HG03565 (cell line): ENCODE results near the gene MARS1.
"Not testable (repeated sequence)": the region's sequence is repeated elsewhere in the genome, so short reads cannot be mapped to it uniquely, and the experiment has no call there.

Source experiments
- ATAC-seq: cut with Tn5 transposase; IDR thresholded peaks from one replicate; pipeline ENCODE4 v1.9.1; 2021; ENCODE audit warnings: mild to moderate bottlenecking, moderate library complexity; ENCODE audit not compliant: unreplicated experiment

The MARS1 gene

DNA sequence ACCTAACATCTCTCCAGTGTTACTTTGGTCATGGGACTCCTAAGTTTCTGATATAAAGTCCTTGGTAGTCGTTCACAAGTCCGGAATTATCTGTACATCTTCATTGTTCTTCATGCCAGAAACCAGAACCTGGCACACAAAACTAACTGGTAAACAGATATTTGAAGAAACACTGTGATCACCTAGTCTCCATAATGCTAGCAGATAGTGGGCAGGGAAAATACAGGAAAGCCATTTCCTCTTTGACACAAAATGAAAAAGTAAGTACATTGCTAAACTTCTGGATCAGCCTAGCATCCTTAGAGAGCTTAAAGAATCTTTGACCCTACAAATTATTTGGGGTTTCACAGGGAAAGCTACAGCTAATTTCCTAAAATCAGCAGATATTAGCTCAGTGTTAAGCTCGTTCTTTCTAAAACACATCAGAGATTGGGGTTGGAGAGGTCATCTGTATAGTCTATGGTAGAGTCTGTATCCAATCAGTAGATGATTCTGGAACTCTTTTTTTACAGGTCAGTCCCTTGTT lies 27.6 kb downstream of the MARS1 start:
- no peak for ATAC-seq

DNA sequence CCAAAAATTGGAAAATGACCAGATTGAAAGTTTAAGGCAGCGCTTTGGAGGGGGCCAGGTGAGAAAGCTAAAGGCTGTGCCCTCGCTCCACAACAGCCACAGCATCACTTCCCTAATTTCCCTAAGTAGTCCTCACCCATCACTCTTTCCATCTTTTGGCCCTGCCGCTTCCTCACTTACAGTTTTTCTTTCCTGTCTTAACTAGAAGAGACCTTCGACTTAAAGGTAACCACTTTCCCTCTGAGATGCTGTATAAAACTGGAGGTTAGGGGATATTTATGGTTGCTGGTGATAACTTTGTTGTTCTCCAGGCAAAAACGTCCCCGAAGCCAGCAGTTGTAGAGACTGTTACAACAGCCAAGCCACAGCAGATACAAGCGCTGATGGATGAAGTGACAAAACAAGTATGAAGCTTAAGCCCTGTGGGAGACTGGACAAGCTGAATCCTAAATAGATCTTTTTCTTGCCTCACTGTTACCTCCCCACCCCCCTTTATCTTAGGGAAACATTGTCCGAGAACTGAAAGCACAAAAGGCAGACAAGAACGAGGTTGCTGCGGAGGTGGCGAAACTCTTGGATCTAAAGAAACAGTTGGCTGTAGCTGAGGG lies 28.2 kb downstream of the MARS1 start:
- ATAC-seq = no peak

DNA sequence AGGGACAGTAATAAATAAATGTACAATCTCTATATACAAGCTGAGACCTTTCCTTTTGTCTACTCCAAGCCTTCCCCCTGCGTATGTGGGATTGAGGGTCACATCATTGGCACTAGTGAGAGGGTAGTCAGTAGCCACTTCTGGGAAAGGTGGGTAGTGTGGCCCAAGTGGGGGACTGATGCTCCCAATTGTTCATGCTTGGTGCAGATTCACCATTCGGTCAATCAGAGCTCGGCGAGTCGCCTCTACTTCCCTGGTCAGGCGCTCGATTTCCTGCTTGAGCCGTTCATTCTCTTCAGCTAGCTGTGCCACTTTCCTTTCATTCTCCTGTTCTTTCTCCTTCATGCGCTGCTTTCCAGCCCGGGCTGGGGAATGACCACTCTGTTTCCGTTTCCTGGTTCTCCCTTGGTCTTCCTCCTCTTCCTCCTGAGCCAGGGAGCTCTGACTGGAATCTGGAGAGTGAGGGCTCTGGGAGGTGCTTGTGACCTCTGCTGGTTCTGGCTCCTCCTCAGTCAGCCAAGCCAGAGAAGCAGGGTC lies 28.8 kb downstream of the MARS1 start:
- no peak for ATAC-seq

DNA sequence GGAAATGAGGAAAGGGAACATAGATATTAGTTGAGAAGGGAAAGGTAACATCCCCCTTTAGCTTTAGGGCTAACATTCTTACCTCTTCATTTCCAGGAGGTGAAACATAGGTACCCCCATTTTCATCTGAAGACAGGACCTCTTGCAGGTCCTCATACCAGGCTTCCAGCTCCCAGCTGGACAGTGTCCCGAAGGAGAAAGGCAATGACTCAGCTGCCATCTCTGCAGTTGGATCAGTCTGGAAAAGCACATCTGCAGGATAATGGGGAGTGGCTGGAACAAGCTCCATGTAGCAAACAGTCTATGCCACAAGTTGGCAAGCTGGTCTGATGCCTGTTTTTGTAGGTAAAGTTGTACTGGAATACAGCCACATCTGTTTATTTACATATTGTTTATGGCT lies 29.3 kb downstream of the MARS1 start:
- ATAC-seq = no peak

DNA sequence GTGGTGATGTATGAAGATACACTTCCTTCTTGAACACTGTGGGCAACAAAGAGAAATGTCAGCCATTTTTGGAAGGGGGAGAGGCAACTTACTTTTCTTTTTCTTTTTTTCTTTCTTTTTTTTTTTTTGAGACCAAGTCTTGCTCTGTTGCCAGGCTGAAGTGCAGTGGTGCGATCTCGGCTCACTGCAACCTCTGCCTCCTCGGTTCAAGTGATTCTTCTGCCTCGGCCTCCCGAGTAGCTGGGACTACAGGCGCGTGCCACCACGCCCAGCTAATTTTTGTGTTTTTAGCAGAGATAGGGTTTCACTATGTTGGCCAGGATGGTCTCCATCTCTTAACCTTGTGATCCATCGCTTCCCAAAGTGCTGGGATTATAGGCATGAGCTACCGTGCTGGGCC lies 29.9 kb downstream of the MARS1 start:
- not testable (repeated sequence) for ATAC-seq

DNA sequence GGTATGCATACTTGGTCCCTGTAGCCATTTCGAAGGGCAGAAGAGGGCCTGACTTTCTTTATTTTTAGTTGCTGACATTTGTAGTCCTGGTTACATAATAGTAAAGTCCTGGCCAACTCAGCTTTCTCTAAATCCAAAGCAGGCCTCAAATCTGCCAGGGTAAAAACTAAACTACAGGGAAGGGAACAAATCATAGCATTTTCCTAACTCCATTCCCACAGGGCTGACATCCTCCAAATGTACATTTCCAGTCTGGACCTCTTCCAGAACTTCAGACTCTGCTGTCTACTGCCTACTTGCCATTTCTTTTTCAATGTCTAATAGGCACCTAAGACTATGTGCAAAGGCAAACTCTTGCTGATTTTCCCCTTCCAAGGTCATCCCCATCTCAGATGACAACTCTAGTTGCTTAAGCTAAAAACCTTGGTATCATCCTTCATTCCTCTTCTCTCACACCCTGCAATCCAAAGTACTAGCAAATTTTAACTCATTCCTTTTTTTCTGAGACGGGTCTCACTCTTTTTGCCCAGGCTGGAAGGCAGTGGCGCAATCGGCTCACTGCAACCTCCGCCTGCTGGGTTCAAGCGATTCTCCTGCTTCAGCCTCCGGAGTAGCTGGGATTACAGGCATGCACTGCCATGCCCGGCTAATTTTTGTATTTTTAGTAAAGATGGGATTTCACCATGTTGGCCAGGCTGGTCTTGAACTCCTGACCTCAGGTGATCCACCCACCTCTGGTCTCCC lies 30.5 kb downstream of the MARS1 start:
- no peak for ATAC-seq

DNA sequence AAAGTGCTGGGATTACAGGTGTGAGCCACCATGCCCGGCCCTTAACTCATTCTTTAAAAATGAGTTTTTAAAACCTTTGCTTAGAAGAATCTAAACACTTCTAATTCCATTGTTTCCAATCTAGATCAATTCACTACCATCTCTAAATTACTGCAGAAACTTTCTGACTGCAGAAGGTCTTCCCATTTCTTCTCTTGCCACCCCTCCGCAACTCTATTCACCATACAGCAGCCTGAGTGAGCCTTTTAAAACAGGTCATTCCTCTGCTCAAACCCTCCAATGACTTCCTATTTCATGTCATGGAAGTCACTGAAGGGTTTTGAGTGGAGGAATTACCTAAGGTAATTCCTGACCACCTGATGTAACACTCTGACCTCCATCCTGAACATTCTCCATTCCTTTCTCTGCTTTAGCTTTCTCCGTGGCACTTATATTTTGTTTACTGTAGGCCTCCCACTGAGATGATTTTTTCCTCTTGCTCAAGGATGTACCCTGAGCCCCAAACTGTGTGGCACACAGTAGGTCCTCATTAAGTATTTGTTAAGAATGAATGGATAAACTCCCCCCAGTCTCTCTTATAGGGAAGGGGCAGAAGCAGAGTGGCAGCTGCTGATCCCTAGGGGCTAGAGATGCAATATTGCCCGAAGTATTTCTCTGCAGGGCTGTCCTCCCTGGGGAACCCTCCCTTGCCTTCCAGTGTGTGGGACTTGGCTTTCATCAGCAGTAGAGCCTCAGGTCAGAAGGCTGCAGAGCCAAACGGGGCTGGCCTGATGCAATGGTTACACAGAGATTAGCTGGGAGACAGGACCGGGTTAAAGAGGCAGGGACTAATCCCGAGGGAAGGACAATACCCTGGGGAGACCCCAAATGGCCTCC lies 31.3 kb downstream of the MARS1 start:
- no peak for ATAC-seq

DNA sequence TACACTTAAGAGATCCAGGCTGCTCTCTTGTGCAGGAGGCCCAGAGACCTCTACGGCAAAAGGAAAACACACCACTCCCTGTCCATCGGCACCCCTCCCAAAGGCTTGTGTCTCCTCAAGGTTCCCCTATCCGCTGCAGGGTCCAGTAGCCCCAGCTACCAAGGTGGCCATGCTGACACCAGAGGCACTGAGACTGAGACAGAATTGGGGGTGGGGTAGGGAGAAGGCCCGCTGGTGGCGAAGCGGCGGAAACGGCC lies 31.9 kb downstream of the MARS1 start:
- ATAC-seq = no peak

DNA sequence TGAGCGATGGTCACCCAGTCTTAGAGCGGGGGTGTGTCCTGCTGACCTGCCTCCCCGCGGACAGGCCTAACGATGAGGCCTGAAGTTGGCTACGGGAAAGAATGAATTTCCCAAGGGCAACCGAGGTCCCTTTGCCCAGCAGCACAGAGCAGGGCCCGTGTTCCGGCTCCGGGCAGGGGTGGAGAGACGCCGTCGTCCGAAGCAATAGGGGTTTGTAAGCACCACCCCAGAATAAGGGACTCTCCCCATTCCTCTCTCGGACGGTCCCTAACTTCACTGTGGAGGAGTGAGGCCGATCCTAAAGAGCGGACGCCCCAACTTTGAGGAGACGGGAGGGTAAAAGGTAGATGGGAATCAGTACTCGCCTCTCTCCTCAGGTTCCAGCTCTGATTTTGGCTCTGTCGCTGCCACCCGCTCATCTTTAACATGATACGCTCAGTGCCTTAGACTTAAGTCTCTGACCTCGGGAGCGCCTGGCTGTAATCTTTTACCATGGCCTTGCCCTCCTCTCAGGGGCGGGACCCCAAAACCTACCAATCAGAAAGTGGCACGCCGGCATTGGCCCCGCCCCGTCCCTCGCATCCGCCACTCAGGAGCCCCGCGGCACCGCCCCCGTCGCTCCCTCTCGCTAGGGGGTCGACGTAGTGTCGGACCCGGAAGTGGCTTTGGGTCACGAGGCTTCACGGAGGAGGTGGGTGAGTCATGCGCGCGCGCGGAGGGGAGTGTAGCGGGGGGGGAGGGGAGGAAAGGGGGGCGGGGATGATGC lies 32.4 kb downstream of the MARS1 start, which contains the start of gene DDIT3:
Gene DDIT3 (minus strand): TSS at position 462 of the 766 bp plus-strand sequence. CDS start 3,108 bp downstream, outside the sequence.
- ATAC-seq = peak; percentile 51

DNA sequence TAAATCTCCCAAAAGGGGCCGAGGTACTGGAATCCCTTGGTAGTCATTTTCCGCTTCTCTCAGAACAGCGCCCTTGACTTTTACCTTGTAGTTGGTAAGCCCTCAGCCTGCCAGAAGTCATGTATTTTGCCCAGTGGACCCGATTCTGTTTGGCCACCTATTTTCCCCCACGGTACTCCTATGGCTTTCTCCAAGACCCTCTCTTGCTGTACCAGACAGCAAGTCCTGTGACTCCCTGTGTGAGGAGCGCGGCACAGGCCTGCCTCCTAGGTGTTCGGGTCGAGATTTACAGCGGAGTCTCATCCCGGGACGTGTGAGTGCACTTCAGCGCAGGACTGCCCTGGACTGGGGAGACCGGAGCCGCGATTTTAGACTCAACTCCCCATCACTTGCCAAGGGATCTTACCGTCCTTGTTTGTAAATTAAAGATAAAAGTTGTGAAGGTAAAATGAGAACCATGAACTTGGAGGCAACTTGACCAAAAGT lies 33.7 kb downstream of the MARS1 start:
- no peak for ATAC-seq

DNA sequence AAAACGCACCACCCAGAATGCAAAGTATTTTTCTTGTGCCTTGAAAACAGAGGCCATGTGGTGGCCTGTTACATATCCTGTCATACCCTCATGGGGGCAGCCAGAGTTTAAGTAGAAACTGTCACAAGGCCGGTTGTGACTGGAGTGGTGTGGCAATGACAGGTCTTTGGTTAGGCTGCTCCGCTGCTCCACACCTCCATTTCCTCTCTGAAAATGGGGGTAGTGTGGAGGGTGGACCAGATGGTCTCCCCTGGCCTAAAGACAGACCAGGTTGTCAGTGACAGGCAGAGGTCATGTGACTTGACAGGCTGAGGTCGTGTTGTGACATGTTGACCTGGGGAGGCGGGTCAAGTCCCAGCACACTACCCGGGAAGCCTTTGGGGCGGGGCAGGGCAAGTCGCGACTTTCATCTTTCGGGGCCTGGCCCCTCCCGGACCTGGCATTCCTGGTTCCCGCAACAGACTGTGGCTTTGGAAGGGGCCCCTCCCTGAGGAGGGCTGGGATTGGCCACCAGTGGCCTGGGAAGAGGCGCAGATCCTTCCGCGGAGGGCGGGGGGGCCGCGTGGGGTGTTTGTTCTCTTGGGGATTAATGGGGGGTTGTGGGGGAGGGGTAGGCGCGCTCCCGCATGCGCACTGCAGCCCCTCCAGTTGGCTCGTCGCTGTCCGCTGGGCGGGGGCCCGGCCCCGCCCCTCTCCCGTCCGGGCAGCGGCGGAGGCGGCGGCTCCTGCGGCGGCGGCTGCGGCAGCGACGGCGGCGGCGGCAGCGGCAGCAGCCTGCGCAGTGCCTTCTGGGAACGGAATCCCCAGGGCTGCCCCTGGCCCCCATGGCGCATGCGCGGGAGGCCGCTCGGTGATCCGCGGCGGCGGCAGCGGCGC lies 34.4 kb downstream of the MARS1 start, which contains the start of gene MBD6:
Gene MBD6 (plus strand): TSS at position 814 of the 876 bp plus-strand sequence. CDS start 1,480 bp downstream, outside the sequence.
- ATAC-seq = peak; percentile 28

DNA sequence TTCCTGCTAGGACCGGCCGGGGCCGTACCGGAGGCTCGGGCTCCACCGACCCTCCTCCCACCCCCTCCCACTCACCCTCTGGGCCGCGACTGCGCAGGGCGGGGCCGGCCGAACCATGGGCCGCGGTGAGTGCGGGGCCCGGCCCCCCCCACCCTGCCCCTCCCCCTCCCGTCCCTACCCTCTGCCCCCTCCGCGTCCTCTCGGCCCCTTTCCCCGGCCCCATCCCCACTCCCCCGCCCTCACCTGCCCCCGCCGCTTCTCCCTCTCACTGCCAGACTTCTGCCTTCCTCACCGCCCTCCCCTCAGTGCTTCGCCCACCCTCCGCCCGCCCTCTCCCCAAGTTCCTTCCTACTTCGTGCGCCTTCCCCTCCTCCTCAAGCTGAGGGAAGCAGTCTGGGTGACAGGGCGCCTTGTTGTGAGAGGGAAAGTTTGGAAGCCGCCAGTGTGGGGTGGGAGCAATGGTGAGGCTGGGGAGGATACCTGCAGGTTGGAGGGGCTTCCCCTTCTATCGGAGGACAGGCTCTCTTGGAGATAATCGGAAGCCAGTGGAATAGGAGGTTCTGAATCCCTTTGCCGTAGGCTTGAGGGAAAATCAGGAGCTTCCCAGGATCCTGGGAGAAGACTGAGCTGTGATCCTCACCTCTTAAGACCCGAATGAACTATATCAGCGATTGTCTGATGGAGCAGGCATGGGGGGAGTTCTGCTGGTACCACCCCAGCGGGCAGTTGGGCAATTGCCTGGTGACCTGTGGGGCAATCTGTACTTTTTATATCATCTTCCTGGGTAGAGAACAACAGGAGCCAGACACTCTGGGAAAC lies 35.2 kb downstream of the MARS1 start:
- no peak for ATAC-seq

DNA sequence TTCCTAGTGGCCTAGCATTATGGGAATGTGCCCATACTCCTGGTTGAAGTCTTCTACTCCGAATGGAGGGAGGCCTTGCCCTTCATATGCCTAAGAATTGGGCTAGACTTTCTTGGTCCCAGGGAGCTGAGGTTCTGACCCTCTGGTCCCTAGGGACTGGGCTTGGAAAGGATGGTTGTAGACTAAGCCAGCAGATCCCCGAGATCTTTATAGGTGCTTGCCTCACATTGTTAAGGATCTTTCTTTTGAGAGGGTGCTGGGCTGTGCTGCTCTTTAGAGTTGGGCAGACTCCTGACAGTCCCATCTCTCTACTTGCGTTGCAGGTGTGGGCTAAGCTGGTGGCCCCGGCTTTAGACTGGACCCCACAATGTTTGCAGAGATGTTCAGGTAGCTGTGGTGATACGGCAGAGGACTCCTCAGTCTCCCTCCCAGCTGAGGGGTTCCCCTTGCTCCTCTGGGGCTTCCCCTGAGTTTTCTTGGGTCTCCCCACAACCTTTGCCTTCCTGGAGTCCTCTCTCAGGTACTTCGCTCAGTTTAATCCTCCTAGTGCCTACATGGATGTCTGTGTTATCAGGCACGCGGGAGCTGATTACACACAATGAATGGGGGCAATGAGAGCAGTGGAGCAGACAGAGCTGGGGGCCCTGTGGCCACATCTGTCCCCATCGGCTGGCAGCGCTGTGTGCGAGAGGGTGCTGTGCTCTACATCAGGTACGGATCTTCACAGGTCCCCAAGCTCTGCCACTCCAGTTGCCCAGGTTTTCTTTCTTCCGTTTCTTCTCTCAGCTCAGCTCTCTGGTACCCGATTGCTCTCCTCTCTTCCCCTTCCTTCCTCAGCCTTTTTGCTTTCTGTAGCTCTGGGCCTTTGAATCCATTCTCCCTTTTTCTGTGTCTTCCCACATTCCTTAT lies 36.1 kb downstream of the MARS1 start:
- no peak for ATAC-seq

DNA sequence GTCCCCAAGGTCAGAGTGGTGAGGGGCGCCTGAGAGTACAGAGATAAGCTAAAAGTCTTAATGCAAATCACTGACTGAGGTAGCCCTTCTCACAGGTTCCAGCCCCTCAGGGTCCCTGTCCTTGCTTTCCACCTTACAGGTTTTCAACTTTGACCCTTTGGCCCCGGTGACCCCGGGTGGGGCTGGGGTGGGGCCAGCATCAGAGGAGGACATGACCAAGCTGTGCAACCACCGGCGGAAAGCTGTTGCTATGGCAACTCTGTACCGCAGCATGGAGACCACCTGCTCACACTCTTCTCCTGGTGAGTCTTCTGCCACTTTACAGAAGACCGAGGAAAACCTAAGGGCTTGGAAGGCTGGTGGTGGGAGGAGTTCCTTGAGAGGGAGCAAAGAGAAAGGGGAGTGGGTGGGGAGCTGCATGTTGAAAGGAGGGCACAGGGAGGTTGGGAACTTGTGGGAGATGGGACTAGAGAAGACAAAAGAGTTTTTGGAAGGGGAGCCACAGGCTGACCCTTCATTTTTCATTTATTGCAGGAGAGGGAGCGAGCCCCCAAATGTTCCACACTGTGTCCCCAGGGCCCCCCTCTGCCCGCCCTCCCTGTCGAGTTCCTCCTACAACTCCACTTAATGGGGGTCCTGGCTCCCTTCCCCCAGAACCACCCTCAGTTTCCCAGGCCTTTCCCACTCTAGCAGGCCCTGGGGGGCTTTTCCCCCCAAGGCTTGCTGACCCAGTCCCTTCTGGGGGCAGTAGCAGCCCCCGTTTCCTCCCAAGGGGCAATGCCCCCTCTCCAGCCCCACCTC lies 37.1 kb downstream of the MARS1 start:
- ATAC-seq = no peak

DNA sequence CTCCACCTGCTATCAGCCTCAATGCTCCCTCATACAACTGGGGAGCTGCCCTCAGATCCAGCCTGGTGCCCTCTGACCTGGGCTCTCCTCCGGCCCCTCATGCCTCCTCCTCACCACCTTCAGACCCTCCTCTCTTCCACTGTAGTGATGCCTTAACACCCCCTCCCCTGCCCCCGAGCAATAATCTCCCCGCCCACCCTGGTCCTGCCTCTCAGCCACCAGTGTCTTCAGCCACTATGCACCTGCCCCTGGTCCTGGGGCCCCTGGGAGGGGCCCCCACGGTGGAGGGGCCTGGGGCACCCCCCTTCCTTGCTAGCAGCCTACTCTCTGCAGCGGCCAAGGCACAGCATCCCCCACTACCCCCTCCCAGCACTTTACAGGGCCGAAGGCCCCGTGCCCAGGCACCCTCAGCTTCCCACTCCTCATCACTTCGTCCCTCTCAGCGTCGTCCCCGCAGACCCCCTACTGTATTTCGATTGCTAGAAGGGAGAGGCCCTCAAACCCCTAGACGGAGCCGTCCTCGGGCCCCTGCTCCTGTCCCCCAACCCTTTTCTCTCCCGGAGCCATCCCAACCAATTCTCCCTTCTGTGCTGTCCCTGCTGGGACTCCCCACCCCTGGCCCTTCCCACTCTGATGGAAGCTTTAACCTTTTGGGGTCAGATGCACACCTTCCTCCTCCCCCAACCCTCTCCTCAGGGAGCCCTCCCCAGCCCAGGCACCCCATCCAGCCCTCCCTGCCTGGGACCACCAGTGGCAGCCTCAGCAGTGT lies 37.9 kb downstream of the MARS1 start:
- ATAC-seq = no peak
